Stimulated activated CD8-positive, alpha-beta memory T cell treated with anti-CD3 and anti-CD28 coated beads, Interleukin-15, amount 100 ng/mL, for 4 hours (primary cell): Measurements from ENCODE around the gene CLASP1.

Experiments
- DNase-seq, 2 donors: peaks; one replicate each; pipeline ENCODE4 v3.0.0-alpha.2; 2020; ENCODE audit warnings: low read depth in 2 of 2

The CLASP1 gene

GRCh38 chr2:121541495-121541894 is 107.8 kb downstream of the CLASP1 start:
- DNase-seq: no peak

GRCh38 chr2:121539750-121540469 is 109.4 kb downstream of the CLASP1 start:
- DNase-seq: no peak

GRCh38 chr2:121536850-121537557 is 112.3 kb downstream of the CLASP1 start:
- no peak for DNase-seq

- DNase-seq: no peak
Measured at GRCh38 chr2:121536347-121536746, 112.9 kb downstream of the CLASP1 start.

GRCh38 chr2:121534007-121534406 is 115.3 kb downstream of the CLASP1 start:
- DNase-seq: no peak

- no peak for DNase-seq
Measured at GRCh38 chr2:121532894-121533293, 116.4 kb downstream of the CLASP1 start.

- DNase-seq: no peak
Measured at GRCh38 chr2:121532347-121532766, 116.9 kb downstream of the CLASP1 start.

- DNase-seq: peak; percentile 71 to 73
Measured at GRCh38 chr2:121530212-121530705, 119.0 kb downstream of the CLASP1 start.

- DNase-seq: no peak
Measured at GRCh38 chr2:121529439-121530211, 119.6 kb downstream of the CLASP1 start.

GRCh38 chr2:121527009-121527682 is 122.1 kb downstream of the CLASP1 start:
- no peak for DNase-seq

- no peak for DNase-seq
Measured at GRCh38 chr2:121524685-121525425, 124.4 kb downstream of the CLASP1 start.

- no peak for DNase-seq
Measured at GRCh38 chr2:121521359-121521758, 127.9 kb downstream of the CLASP1 start.

GRCh38 chr2:121520641-121520994 is 128.6 kb downstream of the CLASP1 start:
- no peak for DNase-seq

- no peak for DNase-seq
Measured at GRCh38 chr2:121519732-121520640, 129.3 kb downstream of the CLASP1 start.

- DNase-seq: no peak
Measured at GRCh38 chr2:121519153-121519552, 130.1 kb downstream of the CLASP1 start.

- no peak for DNase-seq
Measured at GRCh38 chr2:121513597-121514333, 135.5 kb downstream of the CLASP1 start.

- DNase-seq: no peak
Measured at GRCh38 chr2:121510857-121511256, 138.4 kb downstream of the CLASP1 start.

- no peak for DNase-seq
Measured at GRCh38 chr2:121506621-121507020, 142.6 kb downstream of the CLASP1 start.

GRCh38 chr2:121505986-121506586 is 143.2 kb downstream of the CLASP1 start:
- no peak for DNase-seq
